ENCODE results near the gene NUP93. TPM values are rescaled to one million over a fixed set of nuclear protein-coding genes. Genes with fewer than 3 reads are reported as not detected.

The NUP93 gene
- total RNA-seq, 1 experiment from 2014 or later, result 144 TPM

- no peak for TF ChIP-seq REST (IDR thresholded peaks at IDR 0.05; ENCODE audit: low read depth)
Observed at GRCh38 chr16:56748826-56749225, 18.9 kb downstream of the NUP93 start (continued).

GRCh38 chr16:56749672-56750491, 20.0 kb downstream of the NUP93 start:
- POLR2A ChIA-PET, result no interaction called here

More at GRCh38 chr16:56749672-56750491, 20.0 kb downstream of the NUP93 start:
- TF ChIP-seq FOSL1 (IDR thresholded peaks at IDR 0.05; ENCODE audit: low read depth) (no peak), SP1 (IDR thresholded peaks at IDR 0.05; ENCODE audit: low read depth) (no peak), ZFX (IDR thresholded peaks at IDR 0.05) (no peak), RAD21 (IDR thresholded peaks at IDR 0.05; ENCODE audit: low read depth) (no peak), SIN3A (IDR thresholded peaks at IDR 0.05; ENCODE audit: low read depth) (no peak), YY1 (IDR thresholded peaks at IDR 0.05; ENCODE audit: extremely low read depth, insufficient replicate concordance, low read depth, low read length) (no peak), JUND (IDR thresholded peaks at IDR 0.05) (no peak; the same call in 1 of the 2 replicates), EGR1 (IDR thresholded peaks at IDR 0.05; ENCODE audit: low read depth) (no peak), ELF1 (IDR thresholded peaks at IDR 0.05; ENCODE audit: borderline replicate concordance, low read depth) (no peak), CEBPB (IDR thresholded peaks at IDR 0.05; ENCODE audit: low read depth) (no peak), POLR2AphosphoS5 (IDR thresholded peaks at IDR 0.05; ENCODE audit: low read depth, low read length) (no peak), EZH2 (IDR thresholded peaks at IDR 0.05) (no peak)
- Histone ChIP-seq H3K4me2 (ENCODE audit: low read length) (no peak overlapping the region), H3K4me3 (replicated peaks in 1 of 2; ENCODE audit: low read depth in 1 of 2, low read length in 2 of 2) (no peak overlapping the region), H2AFZ (ENCODE audit: low read depth, low read length, poor library complexity, severe bottlenecking) (no peak overlapping the region), H3K79me2 (ENCODE audit: insufficient read depth, low read length) (peaks cover 98% of the 10 kb centered on the region), H4K20me1 (ENCODE audit: insufficient read depth) (no peaks in the 10 kb centered on the region; the same call in 1 of the 2 replicates), H3K27me3 (ENCODE audit: insufficient read depth, low read length) (no peaks in the 10 kb centered on the region), H3K36me3 (ENCODE audit: control insufficient read depth in 1 of 2, insufficient read depth in 2 of 2, low read length in 2 of 2) (peaks cover 3 to 16% of the 10 kb centered on the region in 2 experiments; a peak in 1 of 4 replicates), H3K9me2 (ENCODE audit: insufficient read depth) (no peaks in the 10 kb centered on the region), H3K27ac (ENCODE audit: low read depth, low read length) (no peak overlapping the region), H3K9ac (ENCODE audit: low read length) (no peak overlapping the region), H3K4me1 (ENCODE audit: control insufficient read depth in 1 of 2, insufficient read depth in 2 of 2, low read length in 2 of 2) (peaks cover 0 to 5% of the 10 kb centered on the region in 2 experiments; a peak in 1 of 4 replicates), H3K9me3 (ENCODE audit: control insufficient read depth in 1 of 2, insufficient read depth in 1 of 2, low read depth in 1 of 2, low read length in 2 of 2) (no peaks in the 10 kb centered on the region)
- BruUV-seq (replicated peaks), result TSS peak; percentile 17
- RAD21 ChIA-PET (ENCODE audit: low non-redundant PET in 1 of 2, low total read pairs in 2 of 2, uncharacterized antibody in 2 of 2, unreplicated experiment in 2 of 2), result no interaction called here
- intact Hi-C loops (cut with micrococcal nuclease), result no loop called here
- no peak for ATAC-seq
- no peak for DNase-seq (ENCODE audit: low read depth, low spot score)
- CTCF ChIA-PET, result no interaction called here

All from HCT116 (cell line).